SIG-M5 treated with dmso at 0.1 percent for 504 hours (cell line): ENCODE measurements around the gene RAD51B.

Source experiments
- DNase-seq: peaks from one replicate; lab custom pipeline; 2025; ENCODE audit not compliant: unreplicated experiment; lab: John Stamatoyannopoulos, UW

RAD51B gene

DNA sequence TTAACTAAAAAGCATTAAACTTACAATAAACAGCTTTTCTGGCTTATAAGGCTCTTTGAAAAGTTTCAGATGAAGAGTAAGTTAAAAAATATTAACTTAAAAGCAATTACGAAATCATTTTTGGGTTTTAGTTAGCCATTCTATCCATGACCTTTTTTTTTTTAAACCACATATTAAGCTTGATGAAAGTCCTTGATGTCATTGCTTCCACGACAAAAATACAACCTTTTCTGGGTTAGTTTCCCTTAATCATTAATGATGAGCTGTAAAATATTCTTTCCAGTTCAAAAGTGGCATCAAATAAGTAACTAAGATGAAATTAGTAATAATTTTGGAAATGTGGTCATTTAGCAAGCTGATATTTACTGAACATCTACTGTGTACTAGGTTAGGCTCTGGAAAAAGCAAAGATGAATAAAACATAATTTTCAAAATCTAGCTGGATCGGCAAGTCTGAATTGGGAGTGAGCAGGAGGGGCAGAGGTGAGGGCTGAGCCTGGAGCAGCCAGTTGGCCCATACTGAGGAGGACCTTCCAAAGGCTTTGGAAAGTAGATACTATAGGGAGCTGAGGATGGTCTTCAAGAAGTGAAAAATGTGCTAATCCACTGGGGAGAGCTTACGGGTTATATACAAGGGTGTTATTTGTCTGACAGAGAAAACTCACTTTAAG is 628.1 kb downstream of the RAD51B start:
- no peak for DNase-seq

DNA sequence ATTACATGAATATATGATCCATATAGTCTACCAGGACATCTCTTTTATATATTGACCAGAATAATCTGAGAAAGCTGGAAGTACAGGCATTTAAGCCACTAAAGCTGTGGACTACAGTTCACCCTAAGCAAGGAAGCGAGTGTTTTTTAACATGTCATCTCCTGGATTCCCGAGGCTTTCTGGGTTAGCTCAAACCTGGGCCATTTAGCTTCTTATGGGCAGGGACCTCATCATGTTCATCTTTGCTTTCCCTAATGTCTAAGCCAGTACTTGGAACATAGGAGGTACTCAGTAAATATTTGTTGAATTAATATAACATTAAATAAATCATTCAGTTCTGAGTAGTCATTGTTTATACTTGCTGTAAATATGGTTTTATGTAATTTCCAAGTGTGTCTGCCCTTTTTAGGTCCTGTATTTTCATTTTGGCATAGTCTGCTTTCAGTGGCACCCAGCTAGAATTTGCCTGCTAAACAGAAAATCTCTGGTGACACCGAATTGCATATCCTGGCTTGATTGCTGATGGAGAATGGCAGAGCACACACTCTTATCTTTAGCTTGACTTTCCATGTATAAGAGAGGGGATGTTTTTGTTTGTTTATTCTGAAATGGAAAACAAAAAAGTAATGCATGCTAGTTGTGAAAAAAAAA is 628.8 kb downstream of the RAD51B start:
- DNase-seq: no peak

DNA sequence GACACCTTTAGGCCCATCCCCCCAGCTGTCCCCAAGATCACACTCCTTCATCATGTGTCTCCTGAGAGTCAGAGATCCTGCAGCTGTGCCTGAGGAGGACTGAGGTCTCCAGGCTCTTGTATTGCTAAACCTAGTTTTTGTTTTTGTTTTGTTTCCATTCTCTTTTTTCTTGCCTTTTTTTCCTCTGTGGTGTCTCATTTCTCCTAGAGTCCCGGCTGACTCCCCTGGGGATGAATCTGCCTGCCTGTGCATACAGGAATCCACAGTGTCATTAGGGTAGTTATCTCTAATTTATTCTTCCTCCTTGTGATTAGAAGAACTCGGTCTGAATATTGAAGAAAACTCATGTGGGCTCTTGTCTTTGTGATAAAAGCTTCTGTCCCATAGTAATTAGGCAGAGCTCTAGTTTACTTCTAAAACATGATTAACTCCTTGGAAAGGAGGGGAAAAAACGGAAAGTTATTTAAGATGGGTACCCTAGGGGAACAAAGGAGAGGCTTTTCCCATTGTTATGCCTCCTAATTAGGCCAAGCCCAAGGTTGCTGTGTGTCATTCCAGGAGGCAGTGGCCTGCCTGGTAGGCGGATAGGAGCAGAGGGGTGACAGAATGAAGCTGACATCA is 630.1 kb downstream of the RAD51B start:
- no peak for DNase-seq

DNA sequence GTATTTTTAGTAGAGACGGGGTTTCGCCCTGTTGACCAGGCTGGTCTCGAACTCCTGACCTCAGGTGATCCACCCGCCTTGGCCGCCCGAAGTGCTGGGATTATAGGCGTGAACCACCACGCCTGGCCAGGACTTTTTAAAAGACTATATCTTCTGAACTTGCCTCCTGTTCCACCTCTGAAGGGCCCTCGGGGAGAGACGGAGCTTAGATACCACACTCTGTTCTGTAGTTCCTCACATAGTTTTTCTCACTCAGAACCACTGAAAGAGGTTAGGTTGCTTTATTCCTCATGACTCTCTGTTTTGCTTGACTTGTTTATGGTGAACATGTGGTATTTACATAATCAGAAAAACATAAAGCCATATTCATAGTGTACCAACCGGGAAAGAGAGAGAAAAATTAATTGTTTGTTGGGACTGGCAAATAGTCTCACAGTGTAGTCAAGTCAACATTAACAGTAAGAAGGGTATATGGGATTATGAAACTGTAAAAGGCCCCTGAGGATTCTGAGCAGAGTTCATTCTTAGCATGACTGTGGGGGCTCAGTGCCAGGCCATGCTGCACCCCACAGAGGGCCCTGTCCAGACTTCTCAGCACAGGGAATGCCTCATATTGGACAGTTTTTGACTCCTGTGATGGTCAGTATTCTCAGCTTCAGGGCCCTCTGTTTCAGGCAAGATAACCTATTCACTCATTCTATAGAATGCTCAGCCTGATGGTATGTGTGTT is 631.0 kb downstream of the RAD51B start:
- DNase-seq: no peak

DNA sequence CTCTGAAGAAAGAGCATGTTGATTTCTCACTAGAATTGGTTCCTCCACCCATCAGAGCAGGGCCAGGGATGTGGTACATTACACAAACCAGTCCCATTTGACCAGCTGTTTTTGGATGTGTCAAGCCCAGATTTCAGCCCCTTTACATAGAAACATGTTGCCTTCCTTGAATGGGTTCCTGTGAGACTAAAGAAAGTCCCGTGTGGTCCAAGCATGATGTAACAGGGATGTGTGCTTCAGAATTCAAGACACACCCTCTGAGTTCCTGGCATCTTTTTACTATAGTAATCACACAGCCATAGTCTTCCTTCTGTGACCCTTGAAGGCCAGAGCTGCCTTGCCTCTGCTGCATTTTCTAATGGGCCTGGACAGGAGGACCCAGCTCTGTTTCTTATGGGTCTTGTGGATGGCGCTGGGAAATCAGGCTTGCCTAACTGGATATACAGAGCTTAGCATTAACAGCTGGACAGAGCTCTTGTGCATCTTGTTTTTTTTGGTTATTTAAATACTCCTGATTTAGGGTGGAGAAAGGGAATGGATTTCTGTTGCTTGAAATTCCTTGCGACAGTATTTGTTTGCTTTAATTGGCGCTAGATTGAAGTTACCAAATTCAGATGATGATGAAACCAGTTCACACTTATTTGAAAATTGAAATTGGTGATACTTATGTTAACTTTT is 632.3 kb downstream of the RAD51B start:
- DNase-seq: no peak

DNA sequence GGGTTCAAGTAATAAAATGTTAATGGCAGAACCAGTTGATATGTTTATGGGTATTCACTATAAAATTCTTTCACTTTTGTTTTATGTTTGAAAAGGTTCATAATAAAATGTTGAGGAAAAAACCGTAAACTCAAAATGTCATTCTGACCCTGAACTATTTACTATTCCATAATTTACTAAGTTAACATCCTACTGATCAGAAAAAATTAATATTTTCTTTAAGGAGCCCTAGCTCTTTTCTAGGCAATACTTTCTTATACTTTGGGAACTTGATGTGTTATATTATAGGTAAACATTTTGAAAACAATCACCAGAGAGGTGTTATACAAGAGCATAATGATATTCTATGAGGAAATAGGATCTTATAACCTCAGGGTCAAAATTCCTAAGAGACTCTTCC is 638.7 kb downstream of the RAD51B start:
- DNase-seq: no peak

DNA sequence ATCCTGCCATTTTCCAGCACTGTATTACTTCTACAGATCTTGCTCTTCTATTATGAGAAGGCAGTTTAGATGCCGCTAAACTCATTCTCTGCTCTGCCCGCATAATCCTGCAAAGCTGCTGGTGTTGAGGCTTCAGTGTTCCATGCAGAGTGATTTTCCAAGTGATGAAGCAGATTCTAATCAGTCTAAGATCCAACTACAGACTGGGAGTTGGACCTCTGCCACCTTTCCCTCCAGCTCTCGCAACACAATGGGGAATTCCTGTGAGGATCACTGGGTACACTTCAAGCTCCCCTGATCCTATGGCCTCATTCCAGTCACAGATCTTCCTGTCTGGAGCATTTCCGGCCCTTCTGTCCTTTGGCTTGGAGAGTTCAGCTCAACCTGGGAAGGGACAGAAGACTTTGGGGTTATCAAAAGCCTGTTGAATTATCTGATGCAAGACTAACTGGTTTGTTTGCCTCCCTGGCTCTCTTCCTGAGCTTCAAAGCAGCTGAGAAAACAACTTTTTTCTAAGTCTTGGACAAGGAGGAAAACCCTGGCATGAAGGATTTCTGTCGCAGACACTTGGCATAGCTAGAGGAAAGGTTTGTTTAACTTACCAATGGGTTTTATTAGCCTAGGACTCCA is 639.4 kb downstream of the RAD51B start:
- peak; percentile 23 for DNase-seq

DNA sequence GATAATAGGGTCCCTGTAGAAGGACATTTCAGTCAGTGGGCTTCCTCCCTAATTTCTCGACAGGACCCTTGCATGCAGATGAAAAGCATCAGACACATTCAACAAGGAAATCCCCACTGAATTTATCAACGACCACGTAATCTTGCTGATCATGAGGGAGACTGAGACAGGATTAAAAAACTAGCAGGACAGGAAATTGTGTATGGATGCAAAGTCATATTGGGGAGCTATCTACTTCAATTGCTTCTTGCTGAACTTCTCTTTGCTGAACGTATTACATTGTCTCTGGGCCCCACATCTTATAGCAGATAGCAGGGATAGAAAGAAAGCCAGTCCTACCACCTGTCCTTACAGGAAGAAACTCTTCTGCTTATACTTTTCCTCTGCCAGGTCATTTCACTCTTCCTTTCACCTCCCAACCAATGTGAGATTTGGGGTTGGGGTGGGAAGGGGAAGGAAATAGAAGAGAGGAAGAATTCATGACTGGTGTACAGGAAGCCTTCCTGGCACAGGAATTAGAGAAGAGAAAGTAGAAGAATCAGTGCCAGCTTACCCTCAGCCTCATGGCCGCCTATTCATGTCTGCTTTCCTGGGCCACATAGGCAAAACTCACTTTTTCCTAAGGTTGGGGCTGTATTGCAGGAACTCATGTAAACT is 640.0 kb downstream of the RAD51B start:
- no peak for DNase-seq

DNA sequence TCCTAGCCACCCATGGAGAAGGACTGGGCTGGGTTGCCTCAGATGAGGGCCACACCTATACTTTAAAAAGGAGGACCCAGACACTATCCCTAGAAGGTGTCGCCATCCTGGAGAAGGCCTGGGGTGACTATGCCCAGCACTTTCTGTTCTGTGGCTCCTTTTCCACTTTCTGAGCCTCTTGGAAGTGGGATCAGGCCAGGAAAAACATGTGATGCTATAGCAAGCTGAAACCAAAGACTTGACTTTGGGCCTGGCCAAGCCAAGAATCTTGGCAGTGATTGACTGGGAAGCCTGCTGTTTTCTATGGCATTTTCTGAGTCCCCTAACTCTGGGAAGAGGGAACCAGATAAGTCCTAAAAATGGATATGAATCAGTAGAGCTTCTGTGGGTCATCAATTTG is 641.0 kb downstream of the RAD51B start:
- no peak for DNase-seq

DNA sequence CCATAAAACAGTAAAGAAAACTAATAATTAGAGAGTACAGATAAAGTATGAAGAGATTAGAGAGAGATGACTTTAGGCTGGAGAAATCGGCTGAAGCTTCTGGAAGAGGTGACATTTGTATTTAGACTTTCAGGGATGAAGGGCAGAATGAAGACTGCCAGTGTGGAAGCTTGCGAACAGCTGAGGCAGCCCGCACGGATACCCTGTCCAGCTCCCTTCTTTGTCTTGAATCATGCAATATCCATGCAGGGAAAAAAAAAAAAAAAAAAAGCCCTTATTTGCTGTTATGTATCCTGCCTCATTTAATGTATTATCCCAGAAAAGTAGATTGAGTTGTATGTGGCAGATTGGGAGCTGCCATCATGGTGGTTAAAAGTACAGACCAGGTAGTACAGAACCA is 641.5 kb downstream of the RAD51B start:
- DNase-seq: no peak

DNA sequence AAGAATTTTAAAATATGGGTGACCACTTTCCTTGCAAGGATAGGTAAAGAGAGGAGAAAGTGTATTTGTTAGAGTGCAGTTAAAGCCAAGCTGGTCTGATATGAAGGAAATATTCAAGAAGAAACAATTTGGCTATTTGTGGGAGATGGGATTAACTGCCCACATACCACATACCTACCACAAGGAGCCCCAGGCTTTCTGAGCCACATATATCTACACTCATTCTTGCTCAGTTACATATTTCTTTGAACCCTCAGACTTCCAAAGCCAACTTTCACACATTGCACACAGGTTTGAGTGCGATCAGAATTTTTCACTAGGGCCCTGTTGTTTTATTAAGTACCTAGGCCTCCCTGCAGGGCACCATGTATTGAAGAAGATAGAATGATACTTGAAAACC is 643.1 kb downstream of the RAD51B start:
- no peak for DNase-seq

DNA sequence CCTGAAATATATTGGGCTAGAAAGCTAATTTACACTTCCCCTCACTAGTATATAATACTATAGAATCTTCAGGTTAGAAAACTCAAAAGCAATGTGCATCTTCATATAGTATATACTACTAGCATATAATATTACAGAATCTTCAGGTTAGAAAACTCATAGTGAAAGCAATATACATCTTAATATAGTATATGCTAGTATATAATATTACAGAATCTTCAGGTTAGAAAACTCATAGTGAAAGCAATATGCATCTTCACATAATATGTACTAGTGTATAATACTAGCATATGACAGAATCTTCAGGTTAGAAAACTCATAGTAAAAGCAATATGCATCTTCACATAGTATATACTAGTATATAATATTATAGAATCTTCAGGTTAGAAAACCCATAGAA is 643.7 kb downstream of the RAD51B start:
- DNase-seq: no peak

DNA sequence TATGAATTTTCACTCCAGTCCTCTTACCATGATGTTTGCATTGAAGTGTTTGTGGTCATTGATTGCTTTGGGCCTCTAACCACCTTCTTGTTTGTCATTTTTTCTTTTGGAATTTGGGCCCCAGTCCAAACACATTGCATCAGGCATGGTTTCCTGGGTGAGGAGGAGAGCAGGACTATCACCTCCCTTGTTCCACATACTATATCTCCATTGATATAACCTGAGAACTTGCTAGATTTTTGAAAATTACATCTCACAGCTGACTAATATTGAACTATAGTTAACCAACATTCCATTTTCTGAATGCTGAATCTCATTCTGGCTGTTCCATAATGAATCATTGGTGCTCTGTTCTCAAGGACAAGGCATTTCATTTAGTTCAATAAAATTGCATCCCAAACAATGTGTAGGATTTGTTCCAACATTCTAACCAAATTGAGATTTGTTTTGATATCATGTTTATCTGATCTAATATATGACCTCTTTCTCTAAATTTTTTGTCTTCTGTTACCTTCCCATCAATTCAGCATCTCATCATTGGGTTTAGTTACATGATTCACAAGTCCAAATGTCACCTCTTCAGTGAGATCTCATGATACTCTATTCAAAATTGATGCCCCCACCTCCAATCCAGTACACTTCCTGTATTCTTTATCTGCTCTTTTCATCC is 644.3 kb downstream of the RAD51B start:
- DNase-seq: no peak

DNA sequence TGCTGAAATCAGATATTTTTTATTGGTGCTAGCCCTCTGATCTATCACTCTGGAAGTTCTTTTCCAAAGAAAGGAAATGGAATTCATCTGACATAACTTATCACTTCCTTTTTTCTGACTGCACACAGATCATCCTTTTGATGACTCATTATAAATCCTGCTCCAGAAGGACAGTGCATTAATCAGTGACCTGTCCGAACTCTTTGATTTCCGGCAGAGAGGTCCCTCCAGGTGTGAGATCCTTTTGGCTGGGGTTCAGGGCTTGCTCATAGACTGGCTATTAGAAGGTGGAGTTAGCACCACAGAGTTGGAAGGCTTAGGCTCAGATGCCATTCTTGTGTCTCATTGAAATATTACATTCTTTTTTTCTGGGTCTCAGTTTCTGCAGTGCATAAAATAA is 645.1 kb downstream of the RAD51B start:
- DNase-seq: no peak

DNA sequence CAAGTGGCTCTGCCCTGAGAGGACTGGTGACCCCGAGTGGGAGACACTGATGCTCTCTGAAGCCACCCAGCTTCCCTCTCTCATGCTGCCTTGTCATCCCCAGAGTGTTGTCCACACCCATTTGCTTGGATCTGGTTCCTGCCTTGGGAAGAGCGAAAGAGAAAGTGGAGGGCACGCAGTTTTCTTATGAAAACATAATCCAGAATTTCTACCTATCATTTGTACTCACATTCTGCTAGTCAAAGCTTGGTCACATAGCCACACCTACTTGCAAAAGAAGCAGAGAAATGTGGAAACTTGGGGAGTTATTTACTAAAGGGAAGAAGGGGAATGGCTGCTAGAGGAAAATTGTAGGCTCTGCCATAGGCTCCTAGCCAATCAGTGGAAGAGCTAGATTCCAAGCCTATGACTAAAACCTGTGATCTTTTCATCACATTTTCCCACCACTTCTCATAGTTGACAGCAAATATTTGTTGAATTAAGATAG is 647.0 kb downstream of the RAD51B start:
- peak; percentile 57 for DNase-seq

DNA sequence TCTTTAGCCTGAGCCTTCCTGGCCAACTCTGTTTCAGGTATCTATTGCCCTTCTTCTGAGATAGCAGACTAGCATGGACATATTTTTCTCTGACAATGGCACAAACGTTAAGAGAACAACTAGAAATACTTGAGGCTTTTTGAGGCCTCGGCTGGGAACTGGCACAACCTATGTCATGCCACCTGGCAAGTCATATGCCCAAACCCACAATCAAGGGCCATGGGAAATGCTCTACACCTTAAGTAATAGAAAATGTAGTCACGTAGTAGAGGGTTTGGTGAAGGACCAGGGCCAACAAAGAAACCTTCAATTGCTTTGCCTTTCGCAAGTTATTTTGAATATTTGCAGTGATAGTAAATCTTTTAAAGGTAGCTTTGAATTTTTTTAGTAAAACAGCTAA is 647.8 kb downstream of the RAD51B start:
- no peak for DNase-seq

DNA sequence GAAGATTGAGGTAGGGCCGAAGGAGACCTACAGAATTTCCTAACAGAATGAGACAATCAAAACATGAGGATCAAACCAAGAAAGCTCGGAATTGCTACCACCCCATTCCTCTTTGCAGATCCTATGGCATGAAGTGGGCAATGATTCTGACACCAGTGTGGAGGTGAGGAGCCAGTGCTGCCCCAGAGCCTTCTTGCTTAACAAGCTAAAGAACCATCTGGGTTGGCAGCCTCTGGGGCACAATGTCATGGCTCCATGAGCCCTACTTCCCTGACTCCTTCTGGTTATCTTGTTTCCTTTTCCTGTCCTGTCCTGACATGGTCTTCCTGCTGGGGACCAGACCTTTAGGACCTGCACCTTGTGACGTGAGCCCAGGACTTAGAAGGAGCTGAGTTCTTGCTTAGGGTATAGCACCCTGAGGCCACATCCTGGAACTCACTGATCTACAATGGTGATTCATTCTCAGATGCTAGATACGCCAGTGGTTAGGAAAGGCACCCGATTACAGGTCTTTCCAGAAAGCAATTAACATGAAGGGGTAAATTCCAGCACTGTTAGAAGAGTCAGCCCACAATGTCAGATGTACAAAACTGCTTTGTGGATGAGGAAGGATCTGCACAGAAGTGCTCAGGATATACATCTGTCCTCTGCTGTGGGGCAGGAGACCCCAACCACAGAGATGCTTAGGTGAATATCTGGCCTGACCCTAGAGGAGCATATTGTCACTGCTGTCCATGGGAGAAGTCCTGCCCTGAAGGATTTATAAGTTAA is 649.0 kb downstream of the RAD51B start:
- DNase-seq: peak; percentile 38

DNA sequence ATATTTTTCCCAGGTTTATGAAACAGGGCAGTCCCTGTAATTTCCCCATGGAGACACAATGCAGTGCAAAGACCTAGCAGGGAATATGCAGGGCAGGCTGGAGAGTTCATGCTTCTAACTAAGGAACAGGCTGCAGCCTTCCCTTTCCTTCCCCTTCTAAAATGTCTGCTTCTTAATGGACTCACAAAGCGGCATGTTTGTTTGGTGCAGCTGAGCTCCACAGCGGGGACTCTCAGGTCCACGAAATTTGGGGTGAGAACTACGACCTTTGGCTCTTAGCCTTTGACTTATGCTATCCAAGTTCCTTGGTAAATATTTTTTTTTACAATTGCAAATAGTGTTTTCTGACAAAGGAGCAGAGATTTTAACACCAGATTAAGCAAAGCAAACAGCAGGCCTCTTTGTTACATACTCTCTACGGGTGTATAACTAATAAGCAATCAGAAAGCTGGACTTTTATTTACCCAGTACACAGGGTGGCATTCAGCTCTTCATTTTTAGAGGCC is 649.7 kb downstream of the RAD51B start:
- DNase-seq: peak; percentile 24

DNA sequence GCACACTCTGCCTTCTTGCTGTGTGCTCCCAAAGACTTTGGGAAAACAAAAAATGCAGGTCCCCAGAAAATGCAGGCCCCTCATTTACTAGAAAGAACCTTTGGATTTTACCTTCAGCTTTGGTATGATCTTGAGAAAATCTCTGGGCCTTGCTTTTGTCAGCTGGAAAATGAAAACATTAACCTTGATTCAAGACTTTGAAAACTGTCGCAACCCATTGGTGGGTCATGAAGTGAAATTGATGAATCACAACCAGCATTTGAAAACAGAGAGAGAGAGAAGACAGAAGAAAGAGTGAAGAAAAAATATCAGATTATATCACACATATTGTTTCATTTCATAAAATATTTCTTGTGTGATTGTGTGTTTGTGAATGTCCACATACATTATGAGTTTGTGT is 650.8 kb downstream of the RAD51B start:
- no peak for DNase-seq
